Measurements from ENCODE around the gene POMC. TPM values are rescaled to one million over a fixed set of nuclear protein-coding genes. Genes with fewer than 3 reads are reported as not detected.
"Not testable (repeated sequence)": the region's sequence is repeated elsewhere in the genome, so short reads cannot be mapped to it uniquely, and the experiment has no call there.

Gene POMC
- total RNA-seq, 3 donors from 2014 or later: 2.8 to 10.7 (median 2.9) TPM

DNA sequence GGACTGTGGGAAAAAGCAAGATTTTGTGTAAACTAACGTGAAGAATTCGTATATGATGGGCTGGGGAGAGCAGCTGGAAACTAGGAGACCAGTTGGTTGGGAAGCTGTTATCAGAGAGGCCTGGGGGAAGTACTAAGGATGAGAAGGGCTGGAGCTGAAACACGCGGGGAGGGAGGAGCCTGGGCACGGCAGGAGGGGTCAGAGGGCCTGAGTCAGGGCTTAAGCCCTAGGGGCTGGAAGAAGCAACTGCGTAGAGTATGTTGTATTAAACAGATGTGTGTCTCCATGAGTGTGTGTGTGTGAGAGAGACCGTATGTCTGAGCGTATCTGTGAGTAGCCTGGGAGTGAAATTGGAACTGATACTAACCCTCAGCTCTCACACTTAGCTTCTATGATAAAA lies 8.4 kb downstream of the POMC start:
- intact Hi-C loops (cut with DNase I; ENCODE audit: low total_unique reads): no loop called here
- no peak overlapping the region for H3K27ac ChIP-seq
- H3K4me3 ChIP-seq: no peak overlapping the region
- H3K4me1 ChIP-seq: no peaks in the 10 kb centered on the region
- no peaks in the 10 kb centered on the region for H3K27me3 ChIP-seq
- H3K36me3 ChIP-seq: no peaks in the 10 kb centered on the region
- H3K9me3 ChIP-seq: no peaks in the 10 kb centered on the region
- DNase-seq (ENCODE audit: low spot score in 2 of 2): no peak
- TF ChIP-seq POLR2AphosphoS5 (IDR thresholded peaks at IDR 0.05) (no peak), POLR2A (IDR thresholded peaks at IDR 0.05) (no peak)
- TF ChIP-seq, protein P1, sequence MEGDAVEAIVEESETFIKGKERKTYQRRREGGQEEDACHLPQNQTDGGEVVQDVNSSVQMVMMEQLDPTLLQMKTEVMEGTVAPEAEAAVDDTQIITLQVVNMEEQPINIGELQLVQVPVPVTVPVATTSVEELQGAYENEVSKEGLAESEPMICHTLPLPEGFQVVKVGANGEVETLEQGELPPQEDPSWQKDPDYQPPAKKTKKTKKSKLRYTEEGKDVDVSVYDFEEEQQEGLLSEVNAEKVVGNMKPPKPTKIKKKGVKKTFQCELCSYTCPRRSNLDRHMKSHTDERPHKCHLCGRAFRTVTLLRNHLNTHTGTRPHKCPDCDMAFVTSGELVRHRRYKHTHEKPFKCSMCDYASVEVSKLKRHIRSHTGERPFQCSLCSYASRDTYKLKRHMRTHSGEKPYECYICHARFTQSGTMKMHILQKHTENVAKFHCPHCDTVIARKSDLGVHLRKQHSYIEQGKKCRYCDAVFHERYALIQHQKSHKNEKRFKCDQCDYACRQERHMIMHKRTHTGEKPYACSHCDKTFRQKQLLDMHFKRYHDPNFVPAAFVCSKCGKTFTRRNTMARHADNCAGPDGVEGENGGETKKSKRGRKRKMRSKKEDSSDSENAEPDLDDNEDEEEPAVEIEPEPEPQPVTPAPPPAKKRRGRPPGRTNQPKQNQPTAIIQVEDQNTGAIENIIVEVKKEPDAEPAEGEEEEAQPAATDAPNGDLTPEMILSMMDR (IDR thresholded peaks at IDR 0.05): no peak

DNA sequence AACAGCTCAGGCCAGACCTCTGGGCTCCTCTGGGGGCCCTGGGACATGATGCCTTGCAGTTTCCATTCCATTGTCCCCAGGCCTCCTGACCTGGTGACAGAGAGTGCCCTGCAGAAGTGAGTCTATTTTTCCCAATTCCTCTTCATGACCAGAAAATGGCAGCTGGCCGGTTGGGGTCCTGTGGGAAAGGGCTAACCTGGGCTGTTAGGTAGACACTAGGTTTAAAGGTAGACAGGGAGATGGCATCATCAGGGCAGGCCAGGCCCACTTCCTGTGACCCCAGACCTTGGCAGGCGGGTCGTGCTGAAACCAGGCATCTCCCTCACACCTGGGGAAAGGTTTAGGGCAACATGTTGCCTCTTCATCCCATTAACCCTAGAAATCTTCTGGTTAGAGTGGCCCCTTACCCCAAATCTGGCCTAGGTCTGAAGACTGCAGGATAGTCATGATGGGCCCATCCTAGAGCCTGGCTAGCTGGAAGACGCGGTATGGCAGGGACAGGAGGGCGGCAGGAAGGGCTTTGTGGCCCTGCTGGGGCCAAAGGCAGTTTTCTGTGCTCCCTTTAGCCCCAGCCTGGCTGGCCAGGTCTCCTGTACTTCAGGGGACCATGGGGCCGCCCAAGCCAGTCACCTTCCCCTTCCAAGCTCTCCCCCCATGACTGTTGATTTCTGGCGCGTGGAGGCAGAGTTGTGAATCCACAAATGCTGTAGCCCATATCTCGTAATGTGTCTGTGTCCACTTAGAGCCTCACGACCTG lies 10.1 kb downstream of the POMC start:
- no peak for DNase-seq (ENCODE audit: low spot score in 2 of 2)
- no peaks in the 10 kb centered on the region for H3K27me3 ChIP-seq
- no peaks in the 10 kb centered on the region for H3K9me3 ChIP-seq
- H3K4me1 ChIP-seq: no peaks in the 10 kb centered on the region
- no peaks in the 10 kb centered on the region for H3K36me3 ChIP-seq
- intact Hi-C loops (cut with DNase I; ENCODE audit: low total_unique reads): no loop called here
- TF ChIP-seq POLR2AphosphoS5 (IDR thresholded peaks at IDR 0.05): no peak
- TF ChIP-seq, protein P1 (IDR thresholded peaks at IDR 0.05): no peak
- H3K4me3 ChIP-seq: no peak overlapping the region
- H3K27ac ChIP-seq: no peak overlapping the region

DNA sequence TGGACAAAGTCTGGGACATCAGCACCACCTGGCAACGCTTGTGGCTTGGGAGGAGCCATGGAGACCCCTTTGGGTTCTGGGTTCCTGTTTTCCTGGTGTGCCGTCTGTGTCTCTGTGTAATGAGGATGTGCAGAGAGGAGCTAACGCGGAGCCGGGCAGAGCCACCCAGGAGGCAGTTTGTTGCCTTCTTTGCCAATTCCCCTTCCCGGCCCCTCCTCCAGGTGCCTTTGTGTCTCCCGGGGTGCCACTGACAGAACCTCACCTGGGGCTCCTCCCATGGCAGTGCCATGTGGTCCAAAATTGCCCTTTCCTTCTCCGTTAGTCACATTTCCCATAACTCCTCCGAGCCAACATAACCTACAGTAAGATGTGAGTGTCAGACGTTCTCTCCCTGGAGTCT lies 13.0 kb downstream of the POMC start:
- intact Hi-C loops (cut with DNase I; ENCODE audit: low total_unique reads): no loop called here
- Histone ChIP-seq H3K9me3 (no peaks in the 10 kb centered on the region), H3K27me3 (no peaks in the 10 kb centered on the region), H3K4me3 (no peak overlapping the region), H3K4me1 (no peaks in the 10 kb centered on the region), H3K27ac (no peak overlapping the region), H3K36me3 (no peaks in the 10 kb centered on the region)
- DNase-seq (ENCODE audit: low spot score in 2 of 2): no peak
- TF ChIP-seq POLR2AphosphoS5 (IDR thresholded peaks at IDR 0.05) (no peak), POLR2A (IDR thresholded peaks at IDR 0.05) (no peak)
- TF ChIP-seq, protein P1 (IDR thresholded peaks at IDR 0.05): no peak

- Histone ChIP-seq H3K4me3 (no peak overlapping the region), H3K9me3 (no peaks in the 10 kb centered on the region), H3K27me3 (no peaks in the 10 kb centered on the region), H3K4me1 (no peaks in the 10 kb centered on the region), H3K27ac (no peak overlapping the region), H3K36me3 (no peaks in the 10 kb centered on the region)
- TF ChIP-seq, protein P1 (IDR thresholded peaks at IDR 0.05): no peak
- TF ChIP-seq POLR2A (IDR thresholded peaks at IDR 0.05) (no peak), POLR2AphosphoS5 (IDR thresholded peaks at IDR 0.05) (no peak)
- no peak for DNase-seq (ENCODE audit: low spot score in 2 of 2)
- intact Hi-C loops (cut with DNase I; ENCODE audit: low total_unique reads): loop anchor here (1.0 kb wide), 1 partner anchor 18 kb away; no protein-coding TSS in a partner anchor
Observed at GRCh38 chr2:25151718-25152117, 16.7 kb downstream of the POMC start.

GRCh38 chr2:25150993-25151392 lies 17.4 kb downstream of the POMC start:
- not testable (repeated sequence) for H3K9me3 ChIP-seq; H3K36me3 ChIP-seq; H3K27me3 ChIP-seq; DNase-seq (ENCODE audit: low spot score in 2 of 2); H3K27ac ChIP-seq; H3K4me1 ChIP-seq; H3K4me3 ChIP-seq
- intact Hi-C loops (cut with DNase I; ENCODE audit: low total_unique reads): loop anchor here (1.0 kb wide), 1 partner anchor 18 kb away; no protein-coding TSS in a partner anchor
